ENCODE data around the gene NIPAL4.
"Not testable (repeated sequence)": the region's sequence is repeated elsewhere in the genome, so short reads cannot be mapped to it uniquely, and the experiment has no call there.

Gene NIPAL4

DNA sequence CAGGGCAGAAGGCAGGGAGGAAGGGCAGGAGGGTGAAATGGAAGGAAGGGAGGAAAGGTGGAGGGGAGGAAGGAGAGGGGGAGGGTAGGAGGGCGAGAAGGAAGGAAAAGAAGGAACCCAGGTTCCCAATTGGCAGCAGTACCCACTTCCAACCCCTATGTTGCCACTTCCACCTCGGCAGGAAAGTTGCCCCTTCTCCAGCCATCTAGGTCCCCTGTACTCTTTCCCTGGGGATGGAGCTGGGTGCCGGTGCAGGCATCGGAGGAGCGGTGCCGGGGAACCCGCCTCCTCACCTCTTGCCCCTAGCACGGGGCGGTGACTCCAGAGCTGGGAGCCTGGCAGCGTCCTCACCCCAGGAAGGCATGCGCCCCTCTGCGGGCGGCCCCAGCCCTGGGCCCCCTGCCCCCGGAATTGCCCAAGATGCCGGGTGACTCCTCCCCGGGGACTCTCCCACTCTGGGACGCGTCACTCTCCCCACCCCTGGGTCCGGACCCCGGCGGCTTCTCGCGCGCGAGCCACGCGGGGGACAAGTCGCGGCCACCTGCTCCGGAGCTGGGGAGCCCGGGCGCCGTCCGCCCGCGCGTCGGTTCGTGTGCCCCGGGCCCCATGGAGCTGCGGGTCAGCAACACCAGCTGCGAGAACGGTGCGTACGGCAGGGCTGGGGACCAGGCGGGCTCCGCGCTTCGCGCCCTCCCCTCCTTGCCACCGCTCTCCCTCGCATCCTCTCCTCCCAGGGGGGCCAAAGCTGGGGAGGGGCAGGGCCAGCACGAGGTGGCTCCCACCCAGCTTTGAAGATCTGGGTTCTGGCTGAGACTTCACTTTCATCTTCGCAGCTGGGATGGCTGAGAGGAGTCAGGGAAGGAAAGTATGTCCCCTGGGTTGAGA is at the start of gene NIPAL4:
Gene NIPAL4, plus strand, starts transcription at position 499 of the 885 bp plus-strand sequence. Its CDS starts 108 bp downstream, at position 607.
- DNase-seq (ENCODE audit: low spot score): no peak

DNA sequence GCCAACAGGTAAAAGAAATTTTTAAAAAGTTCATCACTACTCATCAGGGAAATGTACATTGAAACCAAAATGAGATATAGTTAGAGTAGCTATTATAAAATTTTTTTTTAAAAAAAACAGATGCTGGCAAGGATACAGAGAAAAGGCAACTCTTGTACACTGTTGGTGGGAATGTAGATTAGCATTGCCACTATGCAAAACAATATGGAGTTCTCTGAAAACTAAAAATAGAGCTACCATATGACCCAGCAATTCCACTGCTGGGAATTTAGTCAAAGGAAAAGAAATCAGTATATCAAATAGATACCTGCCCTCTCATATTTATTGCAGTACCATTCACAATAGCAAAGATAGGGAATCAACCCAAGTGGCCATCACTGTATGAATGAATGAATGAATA is 44.2 kb upstream of the NIPAL4 start:
- no peak for DNase-seq (ENCODE audit: low spot score)

DNA sequence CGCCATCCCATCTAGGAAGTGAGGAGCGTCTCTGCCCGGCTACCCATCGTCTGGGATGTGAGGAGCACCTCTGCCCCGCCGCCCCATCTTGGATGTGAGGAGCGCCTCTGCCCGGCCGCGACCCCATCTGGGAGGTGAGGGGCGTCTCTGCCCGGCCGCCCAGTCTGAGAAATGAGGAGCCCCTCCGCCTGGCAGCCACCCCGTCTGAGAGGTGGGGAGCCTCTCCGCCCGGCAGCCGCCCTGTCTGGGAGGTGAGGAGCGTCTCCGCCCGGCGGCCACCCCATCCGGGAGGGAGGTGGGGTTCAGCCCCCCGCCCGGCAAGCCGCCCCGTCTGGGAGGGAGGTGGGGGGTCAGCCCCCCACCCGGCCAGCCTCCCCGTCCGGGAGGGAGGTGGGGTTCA is 40.5 kb upstream of the NIPAL4 start:
- not testable (repeated sequence) for DNase-seq (ENCODE audit: low spot score)

DNA sequence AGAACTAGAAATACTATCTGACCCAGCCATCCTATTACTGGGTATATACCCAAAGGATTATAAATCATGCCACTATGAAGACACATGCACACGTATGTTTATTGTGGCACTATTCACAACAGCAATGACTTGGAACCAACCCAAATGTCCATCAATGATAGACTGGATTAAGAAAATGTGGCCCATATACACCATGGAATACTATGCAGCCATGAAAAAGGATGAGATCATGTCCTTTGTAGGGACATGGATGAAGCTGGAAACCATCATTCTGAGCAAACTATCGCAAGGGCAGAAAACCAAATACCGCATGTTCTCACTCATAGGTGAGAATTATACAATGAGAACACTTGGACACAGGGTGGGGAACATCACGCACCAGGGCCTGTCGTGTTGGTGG is 30.1 kb upstream of the NIPAL4 start:
- not testable (repeated sequence) for DNase-seq (ENCODE audit: low spot score)

DNA sequence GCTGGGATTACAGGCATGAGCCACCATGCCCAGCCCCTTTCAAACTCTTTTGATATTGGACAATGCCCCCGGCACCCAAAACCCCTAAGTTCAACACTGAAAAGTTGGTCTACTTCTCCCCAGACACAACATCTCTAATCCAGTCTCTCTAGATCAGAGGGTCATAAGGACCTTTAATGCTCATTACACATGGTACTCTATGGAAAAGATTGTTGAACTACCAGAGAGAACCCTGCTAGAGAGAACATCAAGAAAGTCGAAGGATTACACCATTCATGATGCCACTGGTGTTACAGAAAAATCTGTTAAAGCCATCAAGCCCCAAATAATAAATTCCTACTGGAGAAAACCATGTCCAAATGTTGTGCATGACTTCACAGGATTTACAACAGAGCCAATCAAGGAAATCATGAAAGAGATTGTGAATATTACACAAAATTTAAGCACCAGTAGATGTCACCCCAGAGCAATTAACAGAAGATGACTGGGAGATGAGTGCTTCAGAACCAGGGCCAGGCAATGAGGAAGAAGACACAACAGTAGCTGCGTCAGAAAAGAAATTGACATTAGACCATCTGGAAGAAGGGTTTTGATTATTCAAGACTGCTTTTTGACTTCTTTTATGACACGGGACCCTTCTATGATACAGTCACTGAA is 28.3 kb upstream of the NIPAL4 start:
- peak; percentile 97 for DNase-seq (ENCODE audit: low spot score)

DNA sequence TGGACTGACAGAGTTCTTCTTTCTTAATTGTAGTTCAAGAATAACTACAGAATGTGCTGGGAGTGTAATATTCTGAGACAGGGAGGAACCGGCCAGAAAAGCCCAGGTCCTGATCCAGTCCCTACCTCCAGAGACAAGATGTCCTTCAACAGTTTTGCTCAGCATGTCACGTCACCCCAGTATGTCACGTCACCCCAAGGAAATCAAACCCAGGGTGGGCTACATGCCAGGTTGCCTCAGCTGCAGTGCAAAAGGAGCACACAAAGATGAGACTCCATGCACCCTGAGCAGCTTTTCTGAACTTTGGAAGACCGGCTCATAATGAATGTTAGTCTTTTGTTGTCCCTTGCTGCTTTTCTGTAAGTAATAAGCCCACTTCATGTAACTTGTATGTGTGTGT is 25.9 kb upstream of the NIPAL4 start:
- DNase-seq (ENCODE audit: low spot score): no peak

DNA sequence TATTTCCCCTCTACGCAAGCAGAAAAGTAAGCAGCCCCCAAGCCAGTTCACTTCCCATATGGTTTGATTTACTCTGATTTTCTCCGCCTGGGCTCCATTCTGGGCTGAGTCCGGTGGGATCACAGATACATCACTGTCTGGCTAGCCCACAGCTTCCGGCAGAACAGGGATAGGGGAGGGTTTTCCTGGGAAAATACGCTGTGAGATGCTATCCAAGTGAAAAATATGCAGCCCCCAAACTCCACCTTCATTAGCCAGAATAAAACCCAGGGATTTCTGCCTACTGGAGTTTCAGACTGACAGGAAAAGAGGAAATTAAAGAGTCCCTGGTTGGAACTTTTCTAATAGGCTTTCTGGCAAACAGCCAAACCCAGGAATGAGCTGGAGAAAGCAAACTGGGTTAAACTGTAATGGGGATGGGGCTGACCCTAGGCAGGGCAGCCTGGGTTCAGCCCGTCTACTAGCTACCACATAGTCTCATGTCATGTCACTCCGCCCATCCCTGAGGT is 16.9 kb upstream of the NIPAL4 start:
- DNase-seq (ENCODE audit: low spot score): no peak

DNA sequence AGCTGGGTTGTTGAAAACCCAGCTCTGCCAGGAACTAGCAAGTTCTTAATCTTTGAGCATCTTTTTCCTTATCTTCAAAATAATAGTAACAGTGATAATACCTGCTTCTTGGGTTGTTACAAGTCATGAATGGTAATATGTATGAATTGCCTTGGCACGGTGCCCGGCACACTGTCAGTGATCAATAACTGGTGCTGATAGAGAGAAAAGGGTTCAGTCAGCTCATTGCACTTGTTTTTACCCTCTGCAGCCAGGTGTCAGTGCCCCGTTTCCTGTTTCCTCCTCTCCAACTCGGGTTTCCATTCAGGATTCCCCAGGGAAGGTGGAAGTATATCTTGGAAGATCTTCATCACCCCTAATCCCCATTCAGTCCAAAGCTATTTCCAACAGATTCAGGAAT is 15.8 kb upstream of the NIPAL4 start:
- peak; percentile 1 for DNase-seq (ENCODE audit: low spot score)

DNA sequence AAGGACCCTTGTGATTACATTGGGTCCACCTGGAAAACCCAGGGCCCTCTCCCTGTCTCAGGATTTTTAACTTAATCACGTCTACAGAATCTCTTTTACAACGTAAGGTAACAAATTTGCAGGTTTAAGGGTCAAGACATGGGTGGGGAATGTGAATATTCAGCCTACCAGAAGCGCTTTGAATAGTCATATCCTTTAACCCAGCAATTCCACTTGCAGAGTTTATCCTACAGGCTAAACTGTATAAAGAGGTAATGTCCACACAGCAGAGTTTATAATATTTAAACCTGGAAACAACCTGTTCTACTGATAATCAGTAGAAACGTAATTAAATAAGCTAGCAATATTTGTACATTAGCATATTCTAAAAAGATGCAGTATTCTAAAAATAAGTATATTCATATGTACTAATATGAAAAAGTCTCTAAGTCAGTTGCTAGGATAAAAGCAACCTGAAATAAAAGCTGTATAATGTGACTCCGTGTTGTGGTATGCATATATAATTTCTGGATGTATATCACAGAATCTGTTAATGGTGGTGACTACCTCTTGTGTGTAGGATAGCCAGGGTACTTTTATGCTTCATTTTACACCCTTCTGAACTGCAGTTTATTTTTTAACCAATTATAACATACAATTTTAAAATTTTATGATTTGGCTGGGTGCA is 14.1 kb upstream of the NIPAL4 start:
- peak; percentile 0 for DNase-seq (ENCODE audit: low spot score)

DNA sequence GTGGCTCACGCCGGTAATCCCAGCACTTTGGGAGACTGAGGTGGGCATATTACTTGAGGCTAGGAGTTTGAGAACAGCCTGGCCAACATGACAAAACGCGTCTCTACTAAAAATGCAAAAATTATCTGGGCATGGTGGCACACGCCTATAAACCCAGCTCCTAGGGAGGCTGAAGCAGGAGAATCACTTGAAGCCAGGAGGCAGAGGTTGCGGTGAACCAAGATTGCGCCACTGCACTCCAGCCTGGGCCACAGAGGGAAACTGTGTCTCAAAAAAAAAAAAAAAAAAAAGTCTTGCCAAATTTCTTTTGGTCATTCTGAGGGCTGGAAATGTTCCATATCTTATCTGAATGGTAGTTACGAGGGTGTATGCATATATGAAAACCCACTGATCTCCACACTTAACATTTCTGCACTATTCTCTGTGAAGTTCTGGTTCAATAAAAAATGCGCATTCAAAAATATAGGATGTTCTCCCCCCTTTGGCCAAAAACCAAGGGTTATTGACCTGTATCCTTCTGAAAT is 13.5 kb upstream of the NIPAL4 start:
- peak; percentile 0 for DNase-seq (ENCODE audit: low spot score)

DNA sequence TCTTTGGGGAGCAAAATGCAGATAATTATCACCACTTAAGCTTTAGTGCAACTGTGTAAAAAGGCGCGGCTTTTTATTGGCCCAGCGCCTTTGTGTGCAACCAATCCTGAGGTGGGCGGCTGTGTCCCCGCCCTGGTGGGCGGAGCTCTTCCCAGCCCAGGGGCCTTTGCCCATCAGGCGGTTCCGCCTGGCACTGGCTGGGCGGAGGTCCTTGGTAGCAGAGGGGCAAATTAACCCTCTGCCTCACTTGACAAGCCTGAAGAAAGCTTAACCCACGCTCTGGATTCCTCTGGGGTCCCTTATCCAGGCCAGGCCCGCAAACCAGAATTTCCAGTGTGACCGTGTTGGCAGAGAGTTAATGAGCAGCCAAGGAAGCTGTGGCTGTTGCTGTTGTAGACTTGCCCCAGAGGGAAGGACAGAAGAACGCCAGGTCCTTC is 12.8 kb upstream of the NIPAL4 start:
- DNase-seq (ENCODE audit: low spot score): no peak

DNA sequence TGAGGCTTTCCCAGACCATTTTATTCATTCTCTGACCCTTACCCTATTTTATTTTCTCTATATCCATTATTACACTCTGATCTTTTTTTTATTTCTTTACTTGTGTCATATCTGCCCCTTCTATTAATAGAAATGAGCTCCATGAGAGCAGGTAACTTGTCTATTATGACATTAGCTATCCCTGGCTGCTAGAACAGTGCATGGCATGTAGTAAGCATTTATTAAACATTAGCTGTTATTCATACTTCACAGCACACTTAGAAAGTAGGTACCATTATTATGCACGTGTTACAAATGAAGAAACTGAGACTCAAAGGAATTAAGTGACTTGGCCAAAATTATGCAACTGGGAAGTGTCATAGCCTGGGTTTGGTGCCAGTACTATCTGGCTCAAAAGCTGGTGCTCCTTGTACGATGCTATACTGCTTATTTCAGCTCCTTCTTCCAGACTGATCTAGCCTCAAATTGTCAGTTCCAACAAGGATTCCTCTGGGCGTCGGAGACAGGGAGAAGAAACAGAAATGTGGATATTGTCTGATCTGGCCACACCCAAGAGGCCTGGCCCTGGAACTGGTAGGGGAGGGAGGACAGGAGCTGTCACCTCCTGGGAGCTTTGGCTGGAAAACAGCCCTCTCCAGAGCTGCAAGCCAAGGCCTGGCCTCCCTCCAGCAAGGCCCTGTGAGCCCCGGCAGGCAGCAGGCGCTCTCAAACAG is 10.8 kb upstream of the NIPAL4 start:
- DNase-seq (ENCODE audit: low spot score): peak; percentile 66

DNA sequence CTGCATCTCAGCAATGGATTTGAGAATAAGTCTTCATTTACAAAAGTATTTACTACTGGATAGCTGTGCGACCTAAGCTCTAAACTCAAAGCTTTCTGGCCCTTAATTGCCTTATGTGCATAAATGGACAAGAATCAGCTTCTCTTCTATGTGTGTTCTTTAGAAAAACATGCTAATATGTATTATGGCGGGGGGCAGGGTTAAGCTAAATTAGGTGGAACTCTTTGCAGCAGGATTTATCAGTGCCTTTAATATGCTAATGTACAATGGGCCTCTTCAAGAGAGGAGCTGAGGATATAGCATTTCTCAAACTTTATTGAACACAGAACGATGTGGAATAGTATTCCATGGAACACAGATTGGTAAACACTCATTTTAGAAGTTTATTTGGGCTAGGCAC is 10.0 kb upstream of the NIPAL4 start:
- no peak for DNase-seq (ENCODE audit: low spot score)

DNA sequence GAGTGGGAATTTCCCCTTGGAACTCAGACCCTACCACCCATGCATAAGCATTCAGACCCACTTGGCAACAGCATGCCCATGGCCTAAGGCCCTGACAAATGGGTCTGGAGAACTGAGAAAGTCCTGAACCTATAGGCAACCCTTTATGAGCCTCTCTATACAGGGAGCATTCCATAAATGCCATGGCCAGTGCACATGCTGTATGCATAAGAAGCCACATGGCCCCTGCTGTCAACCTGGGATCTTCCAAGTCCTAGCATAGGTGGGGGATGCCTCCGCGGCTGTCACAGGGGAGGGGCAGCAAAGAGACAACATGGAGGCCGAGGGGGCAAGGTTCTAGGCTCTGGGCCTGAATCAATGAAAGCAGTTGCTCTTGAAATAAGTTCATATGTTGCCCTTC is 8.2 kb upstream of the NIPAL4 start:
- no peak for DNase-seq (ENCODE audit: low spot score)

DNA sequence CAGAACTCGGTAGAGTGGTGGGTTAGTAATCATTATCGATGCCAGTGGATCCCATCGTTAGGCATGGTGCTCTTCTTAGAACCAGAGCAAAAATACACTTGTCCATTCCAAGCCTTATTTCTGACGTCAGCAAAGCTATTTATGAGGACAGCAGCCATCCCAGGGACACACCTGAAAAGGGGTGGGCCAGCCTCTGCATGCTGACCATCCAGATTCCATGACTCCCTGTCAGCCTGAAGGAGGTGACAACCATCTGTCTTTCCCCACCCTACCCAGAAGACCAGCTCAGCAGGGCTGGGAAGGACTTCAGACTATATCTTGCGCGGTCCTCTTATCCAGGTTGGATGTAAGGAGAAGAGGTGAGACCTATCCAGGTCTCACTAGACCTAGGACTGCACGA is 5.7 kb upstream of the NIPAL4 start:
- DNase-seq (ENCODE audit: low spot score): no peak

DNA sequence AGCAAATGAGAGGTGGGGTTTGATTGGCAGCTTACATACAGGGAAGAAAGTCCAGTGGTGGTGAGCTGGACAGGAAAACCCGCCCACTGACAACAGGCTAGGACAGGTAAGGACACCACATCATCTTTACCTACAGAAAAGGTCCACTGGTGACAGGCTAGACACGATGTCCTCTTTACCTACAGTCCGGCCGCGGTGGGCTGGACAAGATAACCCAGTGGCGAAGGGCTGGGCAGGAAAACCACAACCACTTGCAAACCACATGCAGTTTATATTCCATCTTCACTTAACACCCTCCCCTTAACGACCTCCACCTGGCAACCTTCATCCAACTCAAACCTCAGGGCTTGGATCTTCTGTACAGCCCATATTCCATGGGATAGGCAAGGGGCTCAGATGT is 5.0 kb upstream of the NIPAL4 start:
- no peak for DNase-seq (ENCODE audit: low spot score)

DNA sequence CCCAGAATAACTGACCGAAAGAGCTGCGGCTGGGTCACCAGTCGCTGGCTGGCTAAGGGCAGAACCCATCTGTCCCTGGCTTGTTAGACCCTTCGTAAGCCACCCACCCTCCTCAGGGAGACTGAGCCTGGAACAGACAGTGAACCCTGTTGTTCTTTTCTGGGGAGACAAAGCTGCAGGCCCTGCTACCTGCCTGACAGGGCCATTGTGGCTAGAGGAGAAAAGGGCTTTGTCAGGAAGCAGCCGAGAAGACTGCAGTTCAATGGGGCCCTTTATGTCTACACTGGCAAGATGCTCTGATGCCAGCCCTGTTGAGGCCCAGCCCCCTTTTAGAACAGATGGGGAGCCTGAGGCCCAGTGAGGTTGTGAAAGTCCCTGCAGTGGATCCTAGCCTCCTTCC is 3.7 kb upstream of the NIPAL4 start:
- DNase-seq (ENCODE audit: low spot score): peak; percentile 99

DNA sequence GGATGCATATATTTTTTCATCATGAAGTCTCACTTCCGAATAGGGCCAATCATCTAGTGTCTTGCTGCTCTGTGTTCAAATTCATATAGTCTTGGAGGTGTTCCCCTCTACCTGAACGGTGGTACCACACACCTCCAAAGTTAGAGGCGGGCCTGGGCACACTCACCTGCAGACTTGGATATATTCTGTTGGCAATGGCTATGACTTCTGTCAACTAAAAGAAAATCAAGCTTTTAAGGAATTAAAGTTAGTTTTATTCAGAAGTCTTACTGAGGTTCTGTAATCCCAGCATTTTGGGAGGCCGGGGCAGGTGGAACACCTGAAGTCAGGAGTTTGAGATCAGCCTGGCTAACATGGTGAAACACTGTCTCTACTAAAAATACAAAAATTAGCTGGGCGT is 2.6 kb upstream of the NIPAL4 start:
- no peak for DNase-seq (ENCODE audit: low spot score)

DNA sequence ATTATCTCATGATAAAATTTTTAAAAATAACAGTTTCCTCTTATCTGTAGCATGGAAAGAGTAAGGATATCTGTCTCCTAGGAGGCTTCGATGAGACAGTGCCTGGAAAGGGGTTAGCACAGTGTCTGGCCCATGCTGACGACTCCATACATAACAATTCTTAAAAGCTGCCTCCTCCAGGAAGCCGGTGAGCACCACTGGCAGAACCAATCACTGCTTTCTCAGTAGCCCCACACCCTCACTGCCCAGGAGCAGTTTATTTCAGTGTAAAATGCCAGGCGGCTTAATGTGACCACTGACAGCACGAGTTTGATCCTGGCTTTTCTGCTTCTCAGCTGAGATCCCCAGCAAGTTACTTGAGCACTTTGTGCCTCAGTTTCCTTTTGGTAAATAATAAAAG is 1.2 kb upstream of the NIPAL4 start:
- no peak for DNase-seq (ENCODE audit: low spot score)

DNA sequence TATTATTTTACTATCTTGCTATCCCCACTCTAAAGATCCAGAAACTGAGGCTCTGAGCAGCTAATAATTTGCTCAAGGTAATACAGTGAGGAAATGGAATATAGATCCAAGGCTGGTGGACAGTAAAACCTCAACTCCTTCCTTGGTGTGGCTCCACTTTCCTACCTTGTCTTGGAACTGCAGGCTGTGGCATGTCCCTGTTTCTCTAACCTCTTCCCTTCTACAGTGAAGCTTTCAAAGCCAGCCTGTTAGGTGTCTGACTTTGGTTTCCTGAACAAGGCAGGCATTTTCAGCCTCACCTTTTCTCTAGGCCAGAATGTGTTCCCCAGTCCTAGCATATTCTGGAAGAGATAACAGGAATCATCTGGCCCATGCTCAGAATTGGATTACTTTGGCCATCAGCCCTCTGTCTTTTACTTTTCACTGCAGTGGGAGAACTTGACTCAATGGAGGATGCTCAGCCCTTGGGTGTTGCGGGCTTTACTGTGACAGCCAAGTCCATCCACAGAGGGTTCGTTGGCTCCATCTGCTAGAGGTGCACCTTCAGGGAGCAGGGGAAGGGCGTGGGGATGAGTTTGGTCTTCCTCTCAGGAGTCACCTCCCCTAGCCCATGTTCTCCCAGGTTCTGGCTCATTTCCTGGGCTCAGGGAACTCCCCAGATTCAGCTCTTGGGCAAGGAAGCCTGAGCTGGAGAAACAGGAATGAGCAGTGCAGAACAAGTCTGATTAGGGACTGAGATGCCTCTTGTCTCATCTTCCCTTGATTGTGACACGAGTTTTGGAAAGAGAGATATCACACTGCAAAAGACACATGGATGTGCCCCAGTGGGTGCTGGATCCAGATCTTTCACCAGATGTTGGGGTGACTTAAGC is 1.1 kb downstream of the NIPAL4 start:
- no peak for DNase-seq (ENCODE audit: low spot score)

DNA sequence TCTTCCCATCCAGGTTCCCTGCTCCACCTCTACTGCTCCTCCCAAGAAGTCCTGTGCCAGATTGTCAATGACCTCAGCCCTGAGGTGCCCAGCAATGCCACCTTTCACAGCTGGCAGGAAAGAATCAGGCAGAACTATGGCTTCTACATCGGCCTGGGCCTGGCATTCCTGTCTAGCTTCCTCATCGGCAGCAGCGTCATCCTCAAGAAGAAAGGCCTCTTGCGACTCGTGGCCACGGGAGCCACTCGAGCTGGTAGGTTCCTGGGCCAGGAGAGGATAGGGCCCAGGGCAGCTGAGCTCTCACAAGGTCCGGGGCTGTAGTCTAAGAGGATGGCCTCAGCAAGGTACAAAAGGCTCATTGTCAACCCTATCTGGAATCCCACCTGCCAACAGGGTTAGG is 3.1 kb downstream of the NIPAL4 start:
- DNase-seq (ENCODE audit: low spot score): no peak

Measured in pons (tissue), 1 donor.